Gastrocnemius medialis (tissue), 4 donors: ENCODE measurements around the gene CFAP77. TPM values are rescaled to one million over a fixed set of nuclear protein-coding genes. Genes with fewer than 3 reads are reported as not detected.
"Not testable (repeated sequence)": the region's sequence is repeated elsewhere in the genome, so short reads cannot be mapped to it uniquely, and the experiment has no call there.

Source experiments
- ATAC-seq, 2 donors: fragments of 150-250 bp; one replicate each; pipeline ENCODE4 v1.9.1; 2016
- DNase-seq, 2 donors: peaks; one replicate each; pipeline ENCODE4 v3.0.0-alpha.2; 2019
- H3K27ac ChIP-seq, 4 donors: fragments of 200-600 bp; sonication (generic); 1 replicate in 1 of 4; 2 replicates in 3 of 4; pipeline ENCODE4 v1.5.1; 2016 to 2018; ENCODE audit warnings: mild to moderate bottlenecking in 2 of 4, moderate library complexity in 1 of 4
- H3K27me3 ChIP-seq, 3 donors: fragments of 200-600 bp; sonication (generic) in 2 of 3; 1 replicate in 1 of 3; 2 replicates in 2 of 3; pipeline versions ENCODE4 v1.5.1 to v1.6.0; 2016 to 2019; ENCODE audit warnings: mild to moderate bottlenecking in 1 of 3, moderate library complexity in 1 of 3
- H3K36me3 ChIP-seq, 2 donors: fragments of 200-600 bp; sonication (generic) in 1 of 2; one replicate each; pipeline ENCODE4 v1.5.1; 2017 to 2018
- H3K4me1 ChIP-seq, 2 donors: fragments of 200-600 bp; sonication (generic) in 1 of 2; one replicate each; pipeline ENCODE4 v1.5.1; 2016 to 2017; ENCODE audit warnings: mild to moderate bottlenecking in 2 of 2
- H3K4me3 ChIP-seq, 4 donors: fragments of 200-600 bp; sonication (generic) in 3 of 4; 1 replicate in 1 of 4; 2 replicates in 3 of 4; pipeline ENCODE4 v1.5.1; 2016 to 2019; ENCODE audit warnings: mild to moderate bottlenecking in 2 of 4
- H3K9me3 ChIP-seq, 3 donors: fragments of 200-600 bp; sonication (generic) in 2 of 3; 1 replicate in 1 of 3; 2 replicates in 2 of 3; pipeline ENCODE4 v1.5.1; 2016 to 2019
- POLR2A ChIP-seq, 2 donors: fragments of 450-650 bp; IDR thresholded peaks; one replicate each; pipeline ENCODE4 v1.6.1; 2017; ENCODE audit warnings: antibody characterized with exemption in 2 of 2, mild to moderate bottlenecking in 2 of 2, moderate library complexity in 2 of 2
- in situ Hi-C, 4 donors: fragments of 200-750 bp; cut with MboI; loops; one replicate each; pipeline versions ENCODE4 v1.15.0 to v1.8.0; 2017; ENCODE audit warnings: low sequenced_read_pairs in 4 of 4
- intact Hi-C: fragments of 100-400 bp; cut with DNase I; formaldehyde crosslinking; loops from one replicate; pipeline ENCODE4 v1.15.1; 2023; ENCODE audit warnings: low total_unique reads
- total RNA-seq, 4 donors: library from RNA; depleted of rRNA; stranded (reverse); fragments of >200 nt; gene quantifications; one replicate each; pipeline versions ENCODE4 v1.1.0 to v1.2.3, GENCODE V29; 2016
- TF ChIP-seq, protein P1 (sequence below), 5 experiments: fragments of 450-650 bp in 3 of 5; fragments of 200-600 bp in 2 of 5; sonication (generic) in 2 of 5; IDR thresholded peaks in 4 of 5; conservative IDR thresholded peaks in 1 of 5; 1 replicate in 4 of 5; 2 replicates in 1 of 5; pipeline ENCODE4 v1.5.1; 2016 to 2019; ENCODE audit warnings: antibody characterized with exemption in 5 of 5, mild to moderate bottlenecking in 3 of 5, moderate library complexity in 3 of 5

The CFAP77 gene
- total RNA-seq, 4 donors from 2014 or later = not detected

DNA sequence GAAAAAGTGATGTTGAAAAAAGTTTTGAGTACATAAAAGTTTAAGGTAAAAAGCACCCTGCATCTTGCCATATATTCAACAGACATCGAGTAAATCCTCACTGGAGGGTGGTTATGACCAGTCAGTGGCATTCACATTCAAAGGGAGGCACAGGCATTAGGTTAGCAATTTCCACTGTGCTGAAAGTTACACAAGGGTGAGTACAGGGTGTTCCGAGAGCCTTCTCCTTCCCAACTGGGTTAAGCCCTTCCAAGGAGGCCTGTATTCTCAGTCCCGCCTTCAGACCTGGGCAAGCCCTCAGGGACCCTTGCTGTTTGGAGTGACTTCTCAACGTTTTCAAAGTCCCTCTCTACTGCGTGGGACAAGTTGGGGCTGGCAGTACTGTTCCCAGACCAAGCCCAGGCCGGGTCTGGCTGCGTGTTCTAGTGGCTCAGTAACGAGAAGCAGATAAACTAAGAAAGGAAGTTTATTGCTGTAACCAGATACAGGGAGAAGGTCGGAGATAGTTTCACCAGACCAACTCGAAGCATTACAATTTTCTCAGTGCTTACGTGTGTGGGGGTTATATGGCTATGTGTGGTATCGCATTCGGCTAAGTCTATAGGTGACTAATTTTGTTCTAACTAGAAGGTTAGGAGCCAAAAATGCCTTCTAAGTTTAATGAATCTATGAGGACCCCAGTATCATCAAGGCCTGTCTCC, 42.2 kb upstream of the CFAP77 start:
- no peaks in the 10 kb centered on the region for H3K36me3 ChIP-seq
- H3K27me3 ChIP-seq = no peaks in the 10 kb centered on the region
- intact Hi-C loops = no loop called here
- no peak overlapping the region for H3K27ac ChIP-seq
- no peak overlapping the region for H3K4me3 ChIP-seq
- TF ChIP-seq, protein P1, sequence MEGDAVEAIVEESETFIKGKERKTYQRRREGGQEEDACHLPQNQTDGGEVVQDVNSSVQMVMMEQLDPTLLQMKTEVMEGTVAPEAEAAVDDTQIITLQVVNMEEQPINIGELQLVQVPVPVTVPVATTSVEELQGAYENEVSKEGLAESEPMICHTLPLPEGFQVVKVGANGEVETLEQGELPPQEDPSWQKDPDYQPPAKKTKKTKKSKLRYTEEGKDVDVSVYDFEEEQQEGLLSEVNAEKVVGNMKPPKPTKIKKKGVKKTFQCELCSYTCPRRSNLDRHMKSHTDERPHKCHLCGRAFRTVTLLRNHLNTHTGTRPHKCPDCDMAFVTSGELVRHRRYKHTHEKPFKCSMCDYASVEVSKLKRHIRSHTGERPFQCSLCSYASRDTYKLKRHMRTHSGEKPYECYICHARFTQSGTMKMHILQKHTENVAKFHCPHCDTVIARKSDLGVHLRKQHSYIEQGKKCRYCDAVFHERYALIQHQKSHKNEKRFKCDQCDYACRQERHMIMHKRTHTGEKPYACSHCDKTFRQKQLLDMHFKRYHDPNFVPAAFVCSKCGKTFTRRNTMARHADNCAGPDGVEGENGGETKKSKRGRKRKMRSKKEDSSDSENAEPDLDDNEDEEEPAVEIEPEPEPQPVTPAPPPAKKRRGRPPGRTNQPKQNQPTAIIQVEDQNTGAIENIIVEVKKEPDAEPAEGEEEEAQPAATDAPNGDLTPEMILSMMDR (IDR thresholded peaks at IDR 0.05 in 4 of 5, conservative IDR thresholded peaks at IDR 0.05 in 1 of 5) = no peak
- no peak for TF ChIP-seq POLR2A (IDR thresholded peaks at IDR 0.05)
- H3K9me3 ChIP-seq = no peaks in the 10 kb centered on the region
- ATAC-seq (no peak), DNase-seq (no peak)
- no peaks in the 10 kb centered on the region for H3K4me1 ChIP-seq
- in situ Hi-C loops = no loop called here

- TF ChIP-seq, protein P1 (IDR thresholded peaks at IDR 0.05 in 4 of 5, conservative IDR thresholded peaks at IDR 0.05 in 1 of 5) = no peak
- TF ChIP-seq POLR2A (IDR thresholded peaks at IDR 0.05) = no peak
- H3K4me1 ChIP-seq = no peaks in the 10 kb centered on the region
- no peaks in the 10 kb centered on the region for H3K9me3 ChIP-seq
- DNase-seq (no peak), ATAC-seq (no peak)
- no peaks in the 10 kb centered on the region for H3K36me3 ChIP-seq
- intact Hi-C loops = no loop called here
- in situ Hi-C loops = no loop called here
- H3K27me3 ChIP-seq = no peaks in the 10 kb centered on the region
- no peak overlapping the region for H3K4me3 ChIP-seq
- no peak overlapping the region for H3K27ac ChIP-seq
These were observed 40.6 kb upstream of the CFAP77 start for GRCh38 chr9:132369421-132369820.

DNA sequence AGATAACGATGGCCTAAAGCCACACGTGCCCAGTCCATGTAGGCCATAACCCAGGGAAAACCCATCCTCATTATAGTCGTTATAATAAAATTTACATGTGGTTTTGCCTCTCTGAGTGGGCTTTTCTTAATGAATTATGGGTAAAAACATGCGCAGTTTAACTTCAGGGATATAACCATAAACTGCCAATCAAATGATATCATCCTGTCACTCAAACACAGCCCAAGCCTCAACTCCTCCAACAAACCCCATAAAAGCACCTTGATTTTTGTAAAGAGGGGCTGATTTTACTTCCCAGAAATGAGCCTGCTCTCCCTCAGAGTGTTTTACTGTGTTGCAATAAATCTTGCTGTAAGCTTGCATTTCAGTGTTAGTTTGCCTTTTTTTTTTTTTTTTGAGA, 39.4 kb upstream of the CFAP77 start:
- intact Hi-C loops = loop anchor here (1.0 kb wide), 1 partner anchor 42 kb away; no protein-coding TSS in a partner anchor
- in situ Hi-C loops = no loop called here
- no peak for ATAC-seq

DNA sequence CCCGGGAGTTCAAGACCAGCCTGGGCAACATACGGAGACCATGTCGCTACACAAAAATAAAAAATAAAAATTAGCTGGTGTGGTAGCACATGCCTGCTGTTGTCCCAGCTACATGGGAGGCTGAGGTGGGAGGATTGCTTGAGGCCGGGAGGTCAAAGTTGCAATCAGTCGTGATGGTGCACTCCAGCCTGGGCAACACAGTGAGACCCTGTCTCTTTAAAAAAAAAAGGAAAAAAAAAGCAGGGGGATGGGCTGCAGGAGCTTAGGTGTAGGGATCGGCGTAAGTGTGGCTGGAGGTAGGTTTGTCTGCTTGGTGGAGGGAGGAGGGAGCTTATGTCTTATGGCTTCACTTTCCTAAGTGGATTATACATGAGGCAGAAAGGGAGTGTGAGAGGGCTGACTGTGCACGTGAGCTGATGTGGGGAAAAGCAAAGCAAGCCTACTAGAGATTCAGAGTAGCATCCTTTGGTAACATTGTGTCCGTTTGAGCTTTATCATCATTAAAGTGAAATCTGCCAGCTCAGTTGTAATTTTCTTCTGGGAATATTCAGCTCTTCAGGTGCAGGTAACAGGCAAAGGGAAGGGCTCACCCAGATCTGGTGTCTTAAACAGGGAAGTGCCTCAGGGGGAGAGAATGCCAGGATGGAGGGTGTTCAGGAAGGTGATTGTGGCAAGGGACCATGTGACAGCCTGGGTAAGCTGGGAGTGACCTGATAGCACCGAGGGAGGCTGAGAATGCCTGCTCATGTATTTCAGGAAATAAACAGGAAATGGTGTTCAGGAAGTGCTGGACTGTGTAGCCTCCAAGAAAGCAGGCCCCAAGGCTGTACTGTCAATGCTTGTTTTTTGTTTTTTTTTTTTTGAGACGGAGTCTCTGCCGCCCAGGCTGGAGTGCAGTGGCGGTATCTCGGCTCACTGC, 37.6 kb upstream of the CFAP77 start:
- Histone ChIP-seq H3K4me3 (no peak overlapping the region), H3K27ac (peak overlapping the region; percentile 60 to 77 (median 68)), H3K36me3 (peaks cover 0 to 18% of the 10 kb centered on the region in 2 donors), H3K27me3 (no peaks in the 10 kb centered on the region), H3K4me1 (no peaks in the 10 kb centered on the region), H3K9me3 (no peaks in the 10 kb centered on the region)
- ATAC-seq = peak; percentile 90 to 94
- in situ Hi-C loops = no loop called here
- TF ChIP-seq POLR2A (IDR thresholded peaks at IDR 0.05) = peak in 1 of 2 donors; percentile 26
- TF ChIP-seq, protein P1 (IDR thresholded peaks at IDR 0.05 in 4 of 5, conservative IDR thresholded peaks at IDR 0.05 in 1 of 5) = no peak
- DNase-seq = peak; percentile 41 to 48
- intact Hi-C loops = no loop called here

More for the DNA sequence above, 39.4 kb upstream of the CFAP77 start:
- no peak for TF ChIP-seq POLR2A (IDR thresholded peaks at IDR 0.05)
- TF ChIP-seq, protein P1 (IDR thresholded peaks at IDR 0.05 in 4 of 5, conservative IDR thresholded peaks at IDR 0.05 in 1 of 5) = no peak
- Histone ChIP-seq H3K4me3 (no peak overlapping the region), H3K36me3 (peaks cover 0 to 3% of the 10 kb centered on the region in 2 donors), H3K27me3 (no peaks in the 10 kb centered on the region), H3K27ac (no peak overlapping the region), H3K4me1 (no peaks in the 10 kb centered on the region), H3K9me3 (no peaks in the 10 kb centered on the region)
- DNase-seq = no peak

GRCh38 chr9:132377769-132378168, 32.2 kb upstream of the CFAP77 start:
- not testable (repeated sequence) for ATAC-seq
- H3K36me3 ChIP-seq = peaks cover 0 to 41% of the 10 kb centered on the region in 2 donors

GRCh38 chr9:132378416-132378815, 31.6 kb upstream of the CFAP77 start:
- H3K4me1 ChIP-seq, ATAC-seq, H3K27ac ChIP-seq, in situ Hi-C loops, H3K27me3 ChIP-seq, H3K4me3 ChIP-seq, intact Hi-C loops, DNase-seq, H3K9me3 ChIP-seq: not testable (repeated sequence)
- peaks cover 0 to 41% of the 10 kb centered on the region in 2 donors for H3K36me3 ChIP-seq

More at GRCh38 chr9:132377769-132378168, 32.2 kb upstream of the CFAP77 start:
- H3K27me3 ChIP-seq, H3K27ac ChIP-seq, H3K9me3 ChIP-seq, H3K4me3 ChIP-seq, DNase-seq, in situ Hi-C loops, H3K4me1 ChIP-seq, intact Hi-C loops: not testable (repeated sequence)
